A673 (cell line): Measurements from ENCODE around the gene PIGS. TPM values are rescaled to one million over a fixed set of nuclear protein-coding genes. Genes with fewer than 3 reads are reported as not detected.
A peak's percentile ranks its signal among the peaks of the same experiment; 100 is the strongest.

Experiments
- BruUV-seq: library from RNA; stranded (reverse); fragments of 400-500 nt; replicated peaks from 2 replicates; lab custom pipeline; 2021; lab: Mats Ljungman, UMichigan
- CTCF ChIA-PET: fragments of 300-600 bp; sonication (Branson Sonifier 250); formaldehyde crosslinking; loops from one replicate; lab custom pipeline; 2022; ENCODE audit warnings: antibody characterized with exemption; lab: Charles Lee
- POLR2A ChIA-PET: fragments of 300-600 bp; sonication (Branson Sonifier 250); formaldehyde crosslinking; loops from one replicate; lab custom pipeline; 2022; ENCODE audit warnings: antibody characterized with exemption; ENCODE audit not compliant: low non-redundant PET; lab: Charles Lee
- DNase-seq: peaks from one replicate; pipeline ENCODE4 v3.0.0-alpha.2; 2015; ENCODE audit warnings: low spot score
- H3K27ac ChIP-seq: fragments of 200-600 bp; sonication (generic); 2 replicates; pipeline ENCODE4 v1.5.1; 2016; ENCODE audit warnings: mixed run types, low read depth, mild to moderate bottlenecking, mixed read lengths, antibody characterized with exemption, low read length; ENCODE audit not compliant: poor library complexity, severe bottlenecking
- H3K27me3 ChIP-seq: fragments of 200-600 bp; sonication (generic); replicated peaks from 2 replicates; pipeline ENCODE4 v1.6.1; 2017; ENCODE audit warnings: mixed run types, low read depth, mild to moderate bottlenecking, mixed read lengths, antibody characterized with exemption, low read length; ENCODE audit not compliant: insufficient read depth, poor library complexity
- H3K36me3 ChIP-seq: fragments of 200-600 bp; sonication (generic); 2 replicates; pipeline ENCODE4 v1.6.1; 2016; ENCODE audit warnings: mixed run types, mild to moderate bottlenecking, mixed read lengths, antibody characterized with exemption, low read length; ENCODE audit not compliant: insufficient read depth, poor library complexity, severe bottlenecking
- H3K4me1 ChIP-seq: fragments of 200-600 bp; sonication (generic); 2 replicates; pipeline ENCODE4 v1.6.1; 2017; ENCODE audit warnings: mixed run types, mild to moderate bottlenecking, mixed read lengths, antibody characterized with exemption, low read length; ENCODE audit not compliant: insufficient read depth, poor library complexity, severe bottlenecking
- H3K4me3 ChIP-seq: fragments of 200-600 bp; sonication (generic); 2 replicates; pipeline ENCODE4 v1.5.1; 2016; ENCODE audit warnings: low read depth, mixed run types, mild to moderate bottlenecking, mixed read lengths, low read length; ENCODE audit not compliant: poor library complexity, severe bottlenecking
- H3K9me3 ChIP-seq: fragments of 200-600 bp; sonication (generic); 2 replicates; pipeline ENCODE4 v1.6.1; 2016; ENCODE audit warnings: mixed run types, low read depth, mild to moderate bottlenecking, mixed read lengths, antibody characterized with exemption, low read length; ENCODE audit not compliant: poor library complexity, severe bottlenecking
- EZH2 ChIP-seq: fragments of 200-600 bp; sonication (generic); IDR thresholded peaks from 2 replicates; pipeline ENCODE4 v1.6.1; 2017; ENCODE audit warnings: borderline replicate concordance, low read depth, mild to moderate bottlenecking, mixed read lengths, antibody characterized with exemption, low read length; ENCODE audit not compliant: poor library complexity, severe bottlenecking
- intact Hi-C: fragments of 100-400 bp; cut with micrococcal nuclease; formaldehyde crosslinking; loops from one replicate; pipeline ENCODE4 v1.10.0; 2022; ENCODE audit not compliant: unreplicated experiment
- total RNA-seq: library from RNA; stranded (reverse); gene quantifications from 2 replicates; pipeline ENCODE4 v1.2.3, GENCODE V29; 2021
- TF ChIP-seq, protein P1 (sequence below): fragments of 300-800, 200-600 bp; sonication (generic); conservative IDR thresholded peaks from 2 replicates; pipeline ENCODE4 v1.5.1; 2017; ENCODE audit warnings: low read depth, mild to moderate bottlenecking, antibody characterized with exemption, low read length, moderate library complexity, mixed read lengths

Gene PIGS
- total RNA-seq, 1 experiment from 2014 or later, result 51.6 TPM

DNA sequence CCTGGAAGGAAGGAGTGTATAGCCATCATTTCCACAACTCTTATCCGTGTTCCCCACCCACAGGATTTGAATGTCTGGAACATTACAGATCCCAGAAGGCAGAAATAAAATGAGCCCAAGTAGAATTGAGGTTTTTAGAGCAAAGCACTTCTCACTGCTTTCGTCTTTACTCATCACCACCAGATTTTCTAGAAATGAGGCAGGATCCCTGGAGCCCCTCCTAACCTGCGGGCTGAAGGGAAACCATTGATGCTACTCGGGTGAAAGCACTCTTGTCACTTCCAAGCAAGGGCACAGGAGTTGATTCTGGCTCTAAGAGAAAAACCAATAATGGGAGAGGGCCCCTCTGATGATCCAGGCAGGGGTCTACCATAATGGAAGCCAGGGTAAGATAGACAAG lies 8.2 kb upstream of the PIGS start:
- ChIA-PET POLR2A (no interaction called here), CTCF (no interaction called here)
- intact Hi-C loops, result loop anchor here (5.0 kb wide), 1 partner anchor 43 kb away; no protein-coding TSS in a partner anchor
- no peak overlapping the region for H3K27ac ChIP-seq
- BruUV-seq, result no TSS peak
- H3K4me3 ChIP-seq, result no peak overlapping the region
- H3K9me3 ChIP-seq, result no peaks in the 10 kb centered on the region
- no peaks in the 10 kb centered on the region for H3K27me3 ChIP-seq
- peaks cover 8% of the 10 kb centered on the region for H3K4me1 ChIP-seq
- DNase-seq, result no peak
- peaks cover 72% of the 10 kb centered on the region for H3K36me3 ChIP-seq
- no peak for TF ChIP-seq EZH2
- TF ChIP-seq, protein P1, sequence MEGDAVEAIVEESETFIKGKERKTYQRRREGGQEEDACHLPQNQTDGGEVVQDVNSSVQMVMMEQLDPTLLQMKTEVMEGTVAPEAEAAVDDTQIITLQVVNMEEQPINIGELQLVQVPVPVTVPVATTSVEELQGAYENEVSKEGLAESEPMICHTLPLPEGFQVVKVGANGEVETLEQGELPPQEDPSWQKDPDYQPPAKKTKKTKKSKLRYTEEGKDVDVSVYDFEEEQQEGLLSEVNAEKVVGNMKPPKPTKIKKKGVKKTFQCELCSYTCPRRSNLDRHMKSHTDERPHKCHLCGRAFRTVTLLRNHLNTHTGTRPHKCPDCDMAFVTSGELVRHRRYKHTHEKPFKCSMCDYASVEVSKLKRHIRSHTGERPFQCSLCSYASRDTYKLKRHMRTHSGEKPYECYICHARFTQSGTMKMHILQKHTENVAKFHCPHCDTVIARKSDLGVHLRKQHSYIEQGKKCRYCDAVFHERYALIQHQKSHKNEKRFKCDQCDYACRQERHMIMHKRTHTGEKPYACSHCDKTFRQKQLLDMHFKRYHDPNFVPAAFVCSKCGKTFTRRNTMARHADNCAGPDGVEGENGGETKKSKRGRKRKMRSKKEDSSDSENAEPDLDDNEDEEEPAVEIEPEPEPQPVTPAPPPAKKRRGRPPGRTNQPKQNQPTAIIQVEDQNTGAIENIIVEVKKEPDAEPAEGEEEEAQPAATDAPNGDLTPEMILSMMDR, result no peak

DNA sequence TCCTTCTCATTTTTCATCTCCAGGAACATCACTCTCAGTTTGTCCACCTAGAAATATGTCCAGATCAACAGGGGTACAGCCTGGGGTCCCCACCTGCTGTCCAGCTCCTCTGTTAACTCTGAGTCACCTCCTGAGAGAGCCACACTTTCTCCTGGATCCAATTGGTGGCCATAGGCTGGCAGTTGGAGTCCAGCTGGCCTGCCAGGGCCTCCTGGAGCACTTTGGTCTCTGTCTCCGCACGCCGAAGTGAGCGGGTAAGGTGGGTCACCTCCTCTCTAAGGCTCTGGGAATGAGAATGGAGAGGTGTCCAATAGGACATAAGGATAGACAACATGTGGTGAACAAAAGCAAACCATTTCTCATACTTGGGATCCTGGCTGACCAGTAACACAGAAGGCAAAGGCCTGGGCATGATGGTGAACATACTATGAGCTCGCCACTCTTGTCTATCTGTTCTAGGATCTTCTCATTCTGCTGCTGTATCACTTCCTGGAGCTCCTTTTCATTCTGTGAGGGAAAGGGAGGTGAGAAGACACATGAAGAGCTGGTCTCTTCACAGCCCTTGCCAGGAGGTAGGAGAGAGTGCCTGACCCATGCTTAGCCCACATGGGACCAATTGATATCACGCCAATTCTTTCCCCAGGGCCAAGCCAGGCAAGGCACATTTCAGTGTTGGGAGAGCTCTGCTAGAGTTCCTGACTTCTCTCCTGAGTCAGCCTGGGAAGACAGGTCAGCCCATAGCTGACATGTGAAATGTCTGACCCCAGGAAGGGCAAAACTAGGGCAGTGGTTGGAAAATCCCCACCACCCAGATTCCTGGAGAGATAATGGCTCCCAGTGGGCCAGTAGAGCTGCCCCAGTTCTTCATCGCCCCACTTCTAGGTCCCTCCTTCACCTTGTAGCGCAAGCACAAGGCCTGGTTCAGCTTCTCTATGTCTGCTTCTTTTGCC lies 7.2 kb upstream of the PIGS start:
- DNase-seq, result no peak
- H3K4me1 ChIP-seq, result peaks cover 8% of the 10 kb centered on the region
- TF ChIP-seq, protein P1, result no peak
- no peak for TF ChIP-seq EZH2
- no peak overlapping the region for H3K27ac ChIP-seq
- H3K36me3 ChIP-seq, result peaks cover 62% of the 10 kb centered on the region
- no peaks in the 10 kb centered on the region for H3K27me3 ChIP-seq
- no TSS peak for BruUV-seq
- H3K4me3 ChIP-seq, result no peak overlapping the region
- intact Hi-C loops, result loop anchor here (5.0 kb wide), 1 partner anchor 44 kb away; no protein-coding TSS in a partner anchor
- POLR2A ChIA-PET, result no interaction called here
- CTCF ChIA-PET, result interaction anchor here (0.6 kb wide), 1 partner anchor 124 kb away, joined by 3 read pairs; no protein-coding TSS in a partner anchor
- H3K9me3 ChIP-seq, result no peaks in the 10 kb centered on the region

DNA sequence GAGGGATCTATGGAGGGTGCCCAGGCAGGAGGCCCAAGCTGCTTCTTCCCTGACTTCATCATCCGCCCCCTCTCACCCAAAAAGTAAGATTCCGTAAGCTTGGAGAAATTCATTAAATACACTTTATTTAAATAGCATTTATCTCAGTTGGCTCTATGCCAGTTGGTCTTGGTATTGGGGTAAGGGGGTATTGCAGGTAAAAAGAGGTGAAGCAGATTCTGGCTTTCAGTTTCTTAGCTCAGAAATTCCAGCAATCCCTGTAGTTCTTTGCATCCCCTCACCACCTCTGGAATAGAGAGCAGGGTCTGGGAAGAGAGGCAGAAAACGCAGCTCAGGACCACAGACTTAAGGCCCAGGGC lies 6.1 kb upstream of the PIGS start:
- no peak for DNase-seq
- intact Hi-C loops, result loop anchor here (5.0 kb wide), 1 partner anchor 45 kb away; no protein-coding TSS in a partner anchor
- ChIA-PET POLR2A (no interaction called here), CTCF (no interaction called here)
- peak overlapping the region; percentile 1 for H3K27ac ChIP-seq
- BruUV-seq, result no TSS peak
- peaks cover 8% of the 10 kb centered on the region for H3K4me1 ChIP-seq
- no peak overlapping the region for H3K4me3 ChIP-seq
- H3K36me3 ChIP-seq, result peaks cover 51% of the 10 kb centered on the region
- no peak for TF ChIP-seq EZH2
- TF ChIP-seq, protein P1, result no peak
- no peaks in the 10 kb centered on the region for H3K27me3 ChIP-seq
- H3K9me3 ChIP-seq, result no peaks in the 10 kb centered on the region
